ENCODE measurements around the gene TRIM69.
A peak's percentile ranks its signal among the peaks of the same experiment; 100 is the strongest.
"Not testable (repeated sequence)": the region's sequence is repeated elsewhere in the genome, so short reads cannot be mapped to it uniquely, and the experiment has no call there.

The TRIM69 gene

GRCh38 chr15:44716983-44717602, 19.2 kb upstream of the TRIM69 start:
- no peak for DNase-seq (ENCODE audit: low read depth)

DNA sequence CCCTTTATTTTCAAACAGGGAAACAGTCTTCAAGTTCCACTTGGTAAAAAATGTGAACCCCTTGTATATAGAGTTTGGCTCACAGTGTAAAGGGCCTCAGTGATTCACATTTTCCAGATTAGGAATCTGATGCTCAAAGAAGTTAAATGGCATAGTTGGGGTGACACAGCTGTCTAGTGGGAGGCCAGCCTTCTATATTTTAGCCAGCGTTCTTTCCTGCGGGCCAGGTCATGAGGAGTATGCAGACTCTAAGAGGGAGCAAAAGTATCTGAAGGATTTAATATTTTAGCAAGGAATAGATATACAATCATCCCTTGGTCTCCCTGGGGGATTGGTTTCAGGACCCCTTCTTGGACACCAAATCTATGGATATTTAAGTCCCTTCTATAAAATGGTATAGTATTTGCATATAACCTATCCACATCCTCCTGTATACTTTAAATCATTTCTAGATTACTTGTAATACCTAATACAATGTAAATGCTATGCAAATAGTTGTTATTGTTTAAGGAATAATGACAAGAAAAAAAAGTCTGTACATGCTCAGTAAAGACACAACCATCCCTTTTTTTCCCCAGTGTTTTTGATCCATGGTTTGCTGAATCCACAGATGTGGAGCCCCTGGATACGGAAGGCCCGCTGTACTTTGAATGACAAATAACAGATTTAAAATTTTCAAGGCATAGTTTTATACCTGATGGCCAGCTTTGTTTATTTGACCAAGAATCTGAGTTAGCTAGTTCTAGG, 18.0 kb upstream of the TRIM69 start:
- no peak for DNase-seq (ENCODE audit: low read depth)

DNA sequence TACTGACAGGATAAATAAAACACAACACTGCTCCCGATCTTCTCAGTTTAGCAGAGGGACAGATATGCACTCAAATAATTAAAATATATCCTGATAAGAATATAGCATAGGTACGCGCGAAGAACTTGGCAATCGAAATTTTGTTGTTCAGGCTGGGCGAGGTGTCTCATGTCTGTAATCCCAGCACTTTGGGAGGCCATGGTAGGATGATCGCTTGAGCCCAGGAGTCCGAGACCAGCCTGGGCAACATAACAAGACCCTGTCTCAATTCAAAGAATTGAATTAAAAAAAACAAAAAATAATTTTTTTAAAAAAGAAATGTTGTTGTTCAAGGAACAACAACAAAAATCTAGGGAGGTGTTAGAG, 17.4 kb upstream of the TRIM69 start:
- no peak for DNase-seq (ENCODE audit: low read depth)

- no peak for DNase-seq (ENCODE audit: low read depth)
These were observed 16.9 kb upstream of the TRIM69 start for GRCh38 chr15:44719293-44719999.

DNA sequence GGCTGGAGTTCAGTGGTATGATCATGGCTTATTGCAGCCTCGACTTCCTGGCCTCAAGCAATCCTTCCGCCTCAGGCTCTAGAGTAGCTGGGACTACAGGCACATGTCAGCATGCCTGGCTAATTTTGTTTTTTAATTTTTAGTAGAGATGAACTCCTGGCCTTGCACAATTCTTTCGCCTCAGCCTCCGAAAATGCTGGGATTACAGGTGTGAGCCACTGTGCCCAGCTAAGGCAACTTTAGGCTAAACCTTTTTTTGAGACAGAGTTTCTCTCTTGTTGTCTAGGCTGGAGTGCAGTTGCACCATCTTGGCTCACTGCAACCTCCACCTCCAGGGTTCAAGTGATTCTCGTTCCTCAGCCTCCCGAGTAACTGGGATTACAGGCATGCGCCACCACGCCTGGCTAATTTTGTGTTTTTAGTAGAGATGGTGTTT, 16.3 kb upstream of the TRIM69 start:
- DNase-seq (ENCODE audit: low read depth) = not testable (repeated sequence)

DNA sequence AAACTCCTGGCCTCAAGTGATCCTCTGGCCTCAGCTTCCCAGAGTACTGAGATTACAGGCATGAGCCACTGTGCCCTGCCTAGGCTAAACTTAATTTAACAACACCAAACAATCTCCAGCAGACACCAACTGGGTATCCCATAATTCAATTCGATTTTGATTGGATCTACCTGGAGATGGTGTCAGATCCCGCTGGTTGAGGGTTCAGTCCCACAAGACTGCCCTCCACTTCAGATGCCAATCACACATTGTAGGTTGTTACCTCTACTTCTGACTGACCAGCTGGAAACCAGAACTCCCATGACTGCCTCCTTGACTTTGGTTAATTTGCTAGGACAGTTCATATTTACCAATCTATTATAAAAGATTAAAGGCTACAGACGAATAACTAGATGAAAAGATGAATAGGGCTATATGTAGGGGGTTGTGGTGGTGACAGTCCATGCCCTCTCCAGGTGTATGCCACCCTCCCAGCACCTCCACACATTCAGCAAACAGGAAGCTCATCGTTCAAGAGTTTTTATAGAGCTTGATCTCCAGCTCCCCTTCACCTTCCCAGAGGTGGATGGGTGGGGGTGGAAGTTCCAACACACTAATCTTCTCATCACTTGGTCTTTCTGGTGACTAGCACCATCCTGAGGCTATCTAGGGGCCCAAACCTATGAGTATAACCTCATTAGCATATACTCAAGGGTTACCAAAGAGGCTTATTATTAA, 15.7 kb upstream of the TRIM69 start:
- no peak for DNase-seq (ENCODE audit: low read depth)

DNA sequence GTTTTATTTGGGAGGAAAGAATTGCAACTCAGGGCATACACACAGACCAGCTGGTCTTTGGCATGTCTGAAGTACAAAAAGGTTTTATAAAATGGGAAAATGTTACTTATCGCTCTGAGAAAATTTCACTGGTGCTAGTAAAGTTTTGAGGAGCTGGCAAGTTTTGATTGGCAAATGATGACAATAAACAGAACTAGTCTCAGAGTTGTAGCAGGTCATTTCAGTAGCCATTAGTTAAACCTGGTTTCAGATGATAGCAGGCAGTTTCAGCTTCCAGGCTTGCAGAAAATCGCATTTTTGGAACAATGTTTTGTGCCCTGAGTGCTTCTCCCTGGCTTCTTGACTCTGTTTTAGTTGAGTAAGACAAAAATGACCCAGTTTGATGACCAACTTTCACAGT, 14.3 kb upstream of the TRIM69 start:
- no peak for DNase-seq (ENCODE audit: low read depth)

DNA sequence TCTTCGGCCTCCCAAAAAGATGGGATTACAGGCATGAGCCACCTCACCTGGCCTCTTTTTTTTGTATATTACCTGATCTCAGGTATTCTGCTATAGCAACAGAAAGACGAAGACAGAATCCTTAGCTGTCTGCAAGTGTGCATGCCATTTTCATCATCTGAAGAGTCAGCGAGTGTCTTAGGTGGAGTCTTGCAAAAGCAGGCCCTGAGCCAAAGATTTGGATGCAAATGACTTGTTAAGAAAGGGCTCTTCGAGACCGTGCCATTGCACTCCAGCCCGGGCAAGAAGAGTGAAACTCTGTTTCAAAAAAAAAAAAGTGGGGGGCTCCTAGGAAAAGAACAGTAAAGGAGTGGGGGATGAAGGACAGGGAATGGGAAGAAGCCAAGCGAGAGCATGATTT, 10.2 kb upstream of the TRIM69 start:
- no peak for DNase-seq (ENCODE audit: low read depth)

GRCh38 chr15:44726568-44727484, 9.5 kb upstream of the TRIM69 start:
- DNase-seq (ENCODE audit: low read depth) = peak; percentile 52

DNA sequence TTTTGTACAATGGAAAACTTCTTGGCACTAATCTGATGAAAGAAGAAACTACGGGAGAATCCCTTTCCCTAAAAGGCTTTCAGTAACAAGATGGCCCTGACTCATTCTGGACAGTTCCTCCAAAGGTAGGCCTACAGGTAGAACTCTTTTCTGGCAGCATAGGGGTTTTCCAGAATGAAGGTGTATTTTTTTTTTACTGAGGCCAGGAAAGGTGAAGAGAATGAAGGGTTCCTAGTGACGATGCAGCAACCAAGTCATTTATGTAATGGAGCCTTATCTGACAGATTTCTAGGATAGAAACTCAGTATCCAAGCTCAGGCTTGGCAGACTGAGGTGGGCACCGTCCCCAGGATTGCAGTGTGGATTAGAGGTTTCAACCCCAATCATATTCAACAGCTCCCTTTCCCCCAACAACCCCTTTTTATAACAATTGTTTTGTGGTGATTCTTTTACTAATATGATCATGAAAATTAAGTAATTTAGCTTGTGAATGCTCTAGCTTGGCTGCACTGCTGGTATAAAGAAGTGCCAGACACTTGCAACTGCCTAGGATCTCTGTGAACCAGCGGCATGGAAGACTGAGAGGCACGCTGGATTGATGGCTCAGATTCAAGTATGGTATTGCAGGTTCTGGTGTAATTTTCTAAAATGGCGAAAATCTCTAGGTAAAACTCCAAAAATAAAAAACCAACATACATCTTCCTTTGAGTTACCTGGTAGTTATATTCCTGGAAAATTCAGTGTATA, 8.7 kb upstream of the TRIM69 start:
- no peak for DNase-seq (ENCODE audit: low read depth)

GRCh38 chr15:44728232-44728575, 8.1 kb upstream of the TRIM69 start:
- not testable (repeated sequence) for DNase-seq (ENCODE audit: low read depth)

DNA sequence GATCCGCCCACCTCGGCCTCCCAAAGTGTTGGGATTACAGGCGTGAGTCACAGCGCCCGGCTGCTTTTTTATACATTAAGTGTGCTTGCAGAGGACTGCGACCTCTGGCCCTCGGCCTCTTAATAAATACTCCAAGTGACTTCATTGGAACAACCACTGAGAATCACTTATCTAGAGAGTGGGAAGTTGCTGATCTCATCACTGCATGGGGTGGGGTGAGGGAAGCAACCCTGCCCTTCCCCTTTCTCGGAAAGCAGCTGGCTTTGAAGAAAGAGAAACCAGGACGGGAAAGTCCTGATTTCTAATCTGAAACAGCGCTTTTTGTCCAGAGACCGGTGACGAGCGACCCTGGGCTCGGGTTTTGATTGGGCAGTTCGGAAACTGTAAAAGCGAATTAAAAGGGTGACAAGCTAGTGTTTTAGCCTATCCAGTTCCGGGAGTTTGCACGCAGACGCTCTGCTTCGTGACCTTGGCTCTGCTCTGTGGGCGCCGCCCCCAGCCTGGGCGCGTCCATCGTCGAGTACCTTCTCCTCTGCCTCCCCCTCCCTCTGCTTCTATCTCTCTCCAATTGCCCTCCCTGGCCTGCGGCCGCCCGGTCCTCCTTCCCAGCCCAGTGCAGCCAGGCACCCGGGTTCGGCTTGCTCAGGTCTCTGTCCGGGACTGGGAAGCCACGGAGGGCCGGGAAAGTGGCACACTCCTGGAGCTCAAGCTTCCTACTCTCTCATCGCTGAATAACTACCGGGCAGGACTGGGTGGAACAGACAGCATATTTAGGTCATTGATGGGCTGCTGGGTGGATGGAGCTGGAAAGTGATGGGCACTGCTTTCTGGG, 7.5 kb upstream of the TRIM69 start:
- DNase-seq (ENCODE audit: low read depth) = peak; percentile 86

DNA sequence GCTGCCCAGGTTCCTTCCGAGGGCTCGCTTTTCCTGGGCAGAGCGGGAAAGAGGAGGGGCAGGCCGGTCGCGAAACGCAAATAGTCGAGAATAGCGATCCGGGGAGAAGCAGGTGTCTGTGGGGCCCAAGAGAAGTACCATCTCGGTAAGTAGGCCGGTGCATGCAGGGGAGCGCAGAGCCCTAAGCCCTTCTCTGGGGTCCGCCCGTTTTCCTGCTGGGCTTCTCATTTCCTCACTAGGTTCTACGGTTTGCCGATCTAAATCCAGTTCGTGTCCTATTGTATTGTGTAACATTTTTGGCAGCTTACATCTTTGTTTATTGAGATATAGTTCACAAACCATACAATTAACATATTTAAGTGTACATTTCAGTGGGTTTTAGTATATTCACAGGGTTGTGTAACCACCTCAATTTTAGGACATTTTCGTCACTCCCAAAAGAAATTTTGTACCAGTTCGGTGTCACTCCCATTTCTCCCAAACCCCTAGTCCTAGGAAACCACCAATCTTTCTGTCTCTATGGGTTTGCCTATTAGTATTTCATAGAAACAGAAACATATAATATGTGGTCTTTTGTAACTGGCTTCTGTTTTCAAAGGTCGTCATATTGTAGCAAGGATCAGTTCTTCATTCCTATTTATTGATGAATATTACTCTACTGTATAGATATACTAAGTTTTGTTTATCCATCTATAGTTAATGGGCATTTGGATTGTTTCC, 6.8 kb upstream of the TRIM69 start:
- DNase-seq (ENCODE audit: low read depth) = no peak

- DNase-seq (ENCODE audit: low read depth) = no peak
These were observed 1.4 kb upstream of the TRIM69 start for GRCh38 chr15:44734839-44735481.

DNA sequence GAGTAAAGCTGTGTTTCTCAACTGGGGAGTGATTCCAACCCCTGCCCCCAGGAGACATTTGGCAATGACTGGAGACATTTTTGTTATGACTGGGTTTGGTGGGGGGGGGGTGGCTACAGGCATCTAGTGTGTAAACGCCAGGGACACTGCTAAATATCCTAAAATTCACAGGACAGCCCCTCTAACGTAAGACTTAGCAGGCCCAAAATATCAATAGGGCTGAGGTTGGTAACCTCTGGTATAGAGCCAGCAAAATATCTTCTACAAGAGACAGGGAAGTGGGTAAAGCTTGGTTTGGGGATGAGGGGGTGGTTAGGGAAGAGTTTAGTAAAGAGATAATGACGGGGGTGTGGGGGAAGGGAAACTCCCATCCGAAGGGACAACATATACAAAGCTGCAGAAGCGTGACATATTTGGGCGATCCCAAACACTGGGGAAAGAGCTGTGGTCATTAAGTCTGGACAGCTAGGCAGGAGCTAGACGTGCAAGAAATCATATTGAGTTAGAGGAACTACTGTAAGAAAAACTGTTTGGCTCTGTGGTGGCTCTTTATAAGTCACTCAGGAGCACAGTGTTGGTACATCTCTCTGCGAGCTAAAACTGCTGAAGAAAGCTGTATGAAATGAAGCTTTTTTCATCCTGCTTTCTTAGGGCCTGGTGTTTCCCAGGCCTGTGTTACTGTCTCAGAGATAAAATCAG, 697 bp upstream of the TRIM69 start:
- DNase-seq (ENCODE audit: low read depth) = no peak

- DNase-seq (ENCODE audit: low read depth) = no peak
These were observed 2.1 kb downstream of the TRIM69 start for GRCh38 chr15:44738340-44738984.

DNA sequence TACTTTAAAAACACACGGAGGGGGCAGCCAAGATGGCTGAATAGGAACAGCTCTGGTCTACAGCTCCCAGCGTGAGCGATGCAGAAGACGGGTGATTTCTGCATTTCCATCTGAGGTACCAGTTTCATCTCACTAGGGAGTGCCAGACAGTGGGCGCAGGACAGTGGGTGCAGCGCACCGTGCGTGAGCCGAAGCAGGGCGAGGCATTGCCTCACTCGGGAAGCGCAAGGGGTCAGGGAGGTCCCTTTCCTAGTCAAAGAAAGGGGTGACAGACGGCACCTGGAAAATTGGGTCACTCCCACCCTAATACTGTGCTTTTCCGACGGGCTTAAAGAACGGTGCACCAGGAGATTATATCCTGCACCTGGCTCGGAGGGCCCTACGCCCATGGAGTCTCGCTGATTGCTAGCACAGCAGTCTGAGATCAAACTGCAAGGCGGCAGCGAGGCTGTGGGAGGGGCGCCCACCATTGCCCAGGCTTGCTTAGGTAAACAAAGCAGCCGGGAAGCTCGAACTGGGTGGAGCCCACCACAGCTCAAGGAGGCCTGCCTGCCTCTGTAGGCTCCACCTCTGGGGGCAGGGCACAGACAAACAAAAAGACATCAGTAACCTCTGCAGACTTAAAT, 3.0 kb downstream of the TRIM69 start:
- DNase-seq (ENCODE audit: low read depth) = not testable (repeated sequence)

Data from CMK (cell line).